Fibroblast of skin of right quadriceps (primary cell): Measurements from ENCODE around the gene VAT1L.
A peak's percentile ranks its signal among the peaks of the same experiment; 100 is the strongest.
"Not testable (repeated sequence)": the region's sequence is repeated elsewhere in the genome, so short reads cannot be mapped to it uniquely, and the experiment has no call there.

Experiments
- DNase-seq: peaks from one replicate; pipeline ENCODE4 v3.0.0-alpha.2; 2013

VAT1L gene

DNA sequence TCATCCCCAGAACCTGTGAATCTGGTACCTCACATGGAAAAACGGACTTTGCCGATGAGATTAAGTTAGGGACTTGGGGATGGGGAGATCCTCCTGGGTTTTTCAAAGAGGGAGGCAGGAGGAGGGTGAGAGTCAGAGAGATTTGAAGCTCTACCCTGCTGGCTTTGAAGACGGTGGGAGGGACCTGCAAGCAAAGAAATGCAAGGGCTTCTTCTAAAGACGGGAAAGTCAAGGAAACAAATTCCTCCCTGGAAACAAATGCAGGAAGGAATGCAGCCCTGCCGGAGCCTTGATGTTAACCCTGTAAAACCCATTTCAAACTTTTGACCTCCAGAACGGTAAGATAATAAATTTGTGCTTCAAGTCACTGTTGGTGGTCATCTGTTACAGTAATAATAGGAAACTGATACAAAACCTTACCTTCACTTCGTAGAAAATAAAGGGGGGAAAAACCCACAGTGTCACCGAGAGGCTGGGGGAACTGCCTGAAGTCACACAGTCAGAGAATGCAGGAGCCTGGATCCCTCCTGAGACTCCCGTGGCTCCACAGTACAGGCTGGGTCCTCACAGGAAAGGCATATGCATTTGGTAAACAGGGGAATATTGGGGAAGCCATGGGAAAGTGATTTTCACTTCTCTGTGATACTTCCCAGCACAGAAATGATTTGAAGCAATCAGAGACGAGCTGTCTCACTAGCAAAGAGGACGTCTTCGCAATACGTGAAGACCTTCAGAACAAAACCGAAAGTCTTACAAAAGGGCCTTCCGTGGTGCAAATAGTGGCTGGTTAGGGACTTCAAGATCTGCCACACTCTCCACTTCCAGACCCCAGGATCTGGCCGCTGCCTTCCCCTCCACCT is 175.1 kb downstream of the VAT1L start:
- DNase-seq: peak; percentile 14

DNA sequence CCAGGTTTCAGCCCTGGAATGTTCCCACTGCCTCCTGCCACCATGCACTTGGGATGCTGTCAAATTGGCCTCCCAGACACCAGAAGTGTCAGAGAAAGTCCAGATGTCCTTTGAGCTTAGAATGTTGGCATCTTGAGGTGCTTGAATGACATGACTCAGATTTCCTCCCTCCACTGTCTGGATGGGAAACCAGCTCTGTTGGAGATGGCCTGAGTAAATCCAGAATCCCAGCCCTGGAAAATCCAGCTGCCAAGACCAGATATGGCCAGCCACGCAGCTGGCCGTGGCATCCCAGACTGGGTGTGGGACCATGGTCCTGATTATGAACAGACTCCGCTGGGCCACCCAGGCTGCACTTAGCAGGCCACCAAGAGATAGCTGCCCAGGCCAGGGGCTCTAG is 177.0 kb downstream of the VAT1L start:
- no peak for DNase-seq

DNA sequence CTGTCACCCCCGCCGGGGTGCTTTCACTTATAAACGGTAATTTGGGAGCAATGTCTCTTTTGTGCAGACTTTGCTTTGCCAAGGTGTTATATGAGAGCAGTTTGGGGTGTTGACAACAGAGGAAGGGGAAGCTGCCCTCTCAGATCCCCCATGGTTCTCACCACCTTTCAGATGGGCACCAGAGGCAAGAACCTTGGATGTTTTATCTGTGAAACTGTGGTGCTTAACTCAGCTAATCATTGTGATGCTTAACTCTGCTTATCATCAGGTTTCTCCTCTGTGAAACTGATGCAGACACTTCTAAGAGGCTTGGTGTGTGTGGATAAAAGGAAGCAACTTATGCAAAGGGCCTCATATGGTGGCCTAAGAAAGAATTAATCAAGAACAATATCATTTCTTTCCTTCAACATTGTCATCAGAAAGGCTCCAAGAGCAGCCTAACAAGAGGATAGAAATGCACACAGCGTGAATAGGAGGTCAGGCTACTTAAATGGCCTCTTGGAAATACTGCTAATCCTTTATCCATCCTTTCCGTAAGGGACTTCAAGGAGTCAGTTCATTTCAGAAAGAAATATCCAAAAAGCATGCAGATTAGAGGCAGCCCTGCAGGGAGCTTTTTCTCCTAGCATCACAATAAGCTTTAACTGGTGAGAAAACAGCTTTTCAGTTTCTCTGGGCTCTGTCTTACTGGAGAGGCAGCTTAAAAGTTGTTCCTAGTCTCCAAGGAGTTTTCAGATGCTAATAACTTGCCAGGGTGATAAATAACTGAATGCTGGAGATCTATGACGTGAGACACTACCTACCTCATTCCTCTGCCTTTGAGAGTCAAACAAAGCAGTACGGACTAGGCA is 178.9 kb downstream of the VAT1L start:
- no peak for DNase-seq

DNA sequence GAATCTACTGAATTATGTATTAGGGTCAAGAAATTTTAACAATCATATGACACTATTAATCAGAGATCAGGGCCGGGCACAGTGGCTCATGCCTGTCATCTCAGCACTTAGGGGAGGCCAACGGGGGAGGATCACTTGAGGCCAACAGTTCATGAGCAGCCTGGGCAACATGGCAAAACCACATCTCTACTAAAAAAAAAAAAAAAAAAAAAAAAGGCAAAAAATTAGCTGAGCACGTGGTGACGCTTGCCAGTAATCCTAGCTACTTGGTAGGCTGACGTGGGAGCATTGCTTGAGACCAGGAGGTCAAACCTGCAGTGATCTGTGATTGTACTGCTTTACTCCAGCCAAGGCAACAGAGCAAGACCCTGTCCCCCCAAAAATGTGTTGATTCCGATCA is 181.5 kb downstream of the VAT1L start:
- DNase-seq: no peak

DNA sequence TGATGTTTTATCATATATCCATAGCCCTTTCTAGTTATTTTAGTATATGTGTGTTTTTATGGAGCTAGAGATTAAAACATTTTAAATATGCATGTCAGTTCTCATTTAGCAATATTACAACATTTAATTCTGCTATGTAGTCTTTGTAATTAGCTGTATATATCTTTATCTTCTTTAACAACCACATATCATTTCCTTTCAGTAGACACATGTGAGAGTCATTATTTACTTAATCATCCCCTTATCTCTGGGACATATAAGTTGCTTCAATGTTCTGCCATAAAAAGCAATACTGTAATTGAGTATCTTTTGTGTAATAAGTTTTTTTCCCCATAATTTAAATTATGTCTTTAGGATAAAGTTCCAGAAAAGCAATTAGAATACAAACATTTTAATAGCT is 182.0 kb downstream of the VAT1L start:
- DNase-seq: no peak

DNA sequence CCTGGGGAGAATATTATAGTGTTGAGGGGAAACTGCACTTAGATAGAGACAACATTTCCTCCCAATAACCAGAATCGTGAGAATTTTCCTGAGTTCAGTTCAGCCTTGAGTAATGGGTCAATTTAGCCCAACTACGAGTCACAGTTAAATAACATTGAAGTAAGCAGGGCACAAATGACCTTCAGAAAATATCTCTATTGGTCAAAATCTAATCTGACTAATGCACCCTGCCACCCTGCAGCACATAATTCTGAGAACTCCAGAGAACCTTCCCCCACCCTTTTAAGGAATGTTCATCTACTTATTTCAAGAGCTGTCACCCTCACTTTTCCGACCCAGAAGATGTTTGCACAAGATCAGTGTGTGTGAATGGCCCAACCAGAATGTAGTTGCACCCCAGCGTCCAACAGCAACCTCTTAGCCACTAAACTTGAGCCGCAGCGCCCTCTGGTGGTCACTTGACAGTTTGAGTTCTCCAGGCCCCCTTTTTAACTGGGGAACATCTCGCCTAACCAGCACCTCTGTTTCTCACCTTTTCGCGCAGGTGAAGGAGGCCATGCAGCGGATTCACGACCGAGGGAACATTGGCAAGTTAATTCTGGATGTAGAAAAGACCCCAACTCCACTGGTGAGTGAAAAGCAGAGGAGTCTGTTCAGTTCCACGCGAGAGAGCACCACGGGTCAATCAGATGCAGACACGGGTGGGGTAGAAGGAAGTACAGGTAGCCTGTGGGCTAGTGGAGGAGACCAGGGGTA is 183.1 kb downstream of the VAT1L start:
- peak; percentile 69 for DNase-seq

DNA sequence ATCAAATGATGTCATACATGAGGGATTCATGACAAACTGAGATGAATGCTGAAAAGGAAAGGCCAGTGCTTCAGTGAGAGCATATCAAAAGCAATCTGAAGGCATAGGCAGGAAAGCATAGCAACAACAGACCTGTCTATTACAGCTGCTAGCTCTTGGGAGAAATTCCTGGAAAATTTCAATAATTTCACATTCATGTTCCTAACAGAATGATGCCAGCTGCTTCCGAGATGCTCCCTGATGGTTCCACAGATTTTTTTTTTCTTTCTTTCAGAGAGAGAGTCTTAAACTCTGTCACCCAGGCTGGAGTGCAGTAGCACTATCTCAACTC is 183.7 kb downstream of the VAT1L start:
- no peak for DNase-seq

DNA sequence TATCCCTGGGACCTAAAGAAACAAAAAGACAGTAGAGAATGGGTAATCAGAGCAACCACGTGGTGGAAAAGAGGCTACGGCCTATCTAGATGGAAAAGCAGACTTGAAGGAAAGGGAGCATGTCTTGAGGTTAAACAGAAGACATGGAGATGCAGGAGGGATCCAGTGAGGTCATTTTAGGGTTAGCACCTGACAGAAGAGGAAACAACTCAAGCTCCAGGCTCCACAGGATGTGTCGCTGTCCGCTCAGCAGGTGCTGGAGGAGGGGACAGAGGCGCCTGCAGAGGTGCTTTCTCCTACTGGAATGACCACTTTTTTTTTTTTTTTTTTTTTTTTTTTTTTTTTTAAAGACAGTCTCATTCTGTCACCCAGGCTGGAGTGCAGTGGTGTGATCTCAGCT is 186.5 kb downstream of the VAT1L start:
- no peak for DNase-seq

DNA sequence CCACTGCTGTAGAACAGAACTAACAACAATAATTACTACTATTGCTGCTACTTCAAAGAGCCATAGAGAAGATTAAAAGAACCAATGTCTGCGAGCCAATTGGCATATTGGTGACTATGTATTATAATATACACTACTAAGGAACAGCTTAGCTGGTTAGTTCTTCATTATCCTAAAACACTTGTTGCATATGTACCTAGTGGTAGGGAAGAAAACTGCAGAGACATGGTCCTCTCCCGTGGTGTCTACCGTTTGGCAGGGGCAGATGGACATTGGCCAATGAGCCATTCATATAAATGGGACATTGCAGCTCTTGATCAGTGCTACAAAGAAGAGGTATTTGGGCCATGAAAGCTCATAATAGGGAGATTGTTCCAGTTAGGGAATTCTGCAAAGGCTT is 187.6 kb downstream of the VAT1L start:
- DNase-seq: no peak

DNA sequence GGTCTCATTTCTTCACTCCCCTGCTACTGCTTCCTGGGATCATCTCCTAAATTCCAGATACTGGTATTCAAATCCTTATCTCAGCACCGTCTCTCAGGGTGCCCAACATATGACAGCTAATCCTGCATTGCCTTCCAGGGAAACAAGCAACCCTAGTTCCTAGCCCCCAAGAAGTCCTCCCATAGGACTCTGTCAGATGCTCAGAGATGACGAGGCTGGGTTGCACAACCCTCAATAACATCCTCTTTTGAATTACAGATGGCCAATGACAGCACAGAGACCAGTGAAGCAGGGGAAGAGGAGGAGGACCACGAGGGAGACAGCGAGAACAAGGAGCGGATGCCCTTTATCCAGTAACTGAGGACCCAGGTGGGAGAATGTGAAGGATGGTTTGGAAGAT is 189.0 kb downstream of the VAT1L start:
- DNase-seq: no peak

DNA sequence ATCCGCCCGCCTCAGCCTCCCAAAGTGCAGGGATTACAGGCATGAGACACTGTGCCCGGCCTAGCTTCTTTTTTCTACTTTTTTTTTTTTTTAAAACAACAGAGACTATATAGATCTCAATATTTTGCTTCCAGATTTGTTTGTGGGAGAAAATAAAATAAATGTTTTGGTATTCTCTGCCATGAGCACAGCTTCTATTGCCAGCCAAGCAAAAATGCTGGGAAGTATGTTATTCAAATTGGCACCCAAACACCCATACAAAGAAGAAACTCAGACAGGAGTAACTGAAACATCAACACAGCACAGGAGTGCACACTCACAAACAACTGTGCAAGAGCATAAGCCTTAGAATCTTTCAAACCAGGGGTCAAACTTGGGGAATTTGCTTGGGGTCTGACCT is 196.7 kb downstream of the VAT1L start:
- no peak for DNase-seq

DNA sequence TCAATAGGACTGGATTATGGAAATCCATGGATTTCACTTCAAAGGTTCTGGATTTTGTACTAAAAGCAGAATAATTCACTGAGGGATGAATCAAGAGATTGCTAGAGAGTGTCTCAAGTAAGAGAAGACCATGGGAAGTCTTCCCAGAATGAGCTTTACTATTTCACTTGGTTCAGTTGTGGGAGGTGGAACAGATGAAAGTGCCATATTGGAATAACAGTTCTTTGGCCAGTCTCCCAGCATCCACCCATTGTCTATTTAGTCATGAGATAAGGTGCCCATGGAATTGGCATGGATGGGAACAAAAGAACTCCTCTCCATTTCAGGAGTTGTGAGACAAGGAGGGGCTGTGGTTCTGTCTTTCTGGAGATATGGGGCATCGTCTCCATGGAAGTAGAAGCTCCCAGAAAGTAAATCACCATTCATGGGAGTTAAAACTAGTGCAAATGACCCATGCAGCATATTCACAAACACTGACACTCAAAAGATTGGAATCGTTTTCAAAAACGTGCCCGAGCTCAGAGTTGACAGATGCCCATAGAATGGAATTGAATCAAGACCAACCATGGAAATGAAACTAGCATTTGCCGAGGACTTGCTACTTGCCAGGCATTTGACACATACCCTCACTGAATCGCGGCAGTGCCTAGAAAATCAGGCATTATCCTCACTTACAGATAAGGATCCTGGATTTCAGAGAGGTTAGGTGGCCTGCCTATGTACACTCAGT is 197.8 kb downstream of the VAT1L start:
- no peak for DNase-seq

DNA sequence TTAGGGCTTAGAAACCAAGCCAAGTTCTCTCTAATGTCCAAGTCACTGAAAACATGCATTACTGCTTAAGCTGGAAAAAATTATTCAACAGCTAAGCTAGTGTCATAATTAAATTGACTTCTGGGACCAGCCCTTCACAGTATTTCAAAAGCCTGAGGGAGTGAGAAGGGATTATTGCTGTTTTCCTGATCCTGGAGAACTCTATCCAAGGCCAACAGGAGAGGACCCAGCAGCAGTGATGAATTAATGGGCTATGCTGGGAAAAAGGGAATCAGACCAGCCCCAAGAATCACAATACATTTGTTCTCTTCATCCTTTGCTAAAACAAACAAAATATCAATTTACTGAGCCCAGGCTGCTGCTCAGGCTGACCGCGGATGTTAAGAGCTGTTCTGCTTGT is 199.4 kb downstream of the VAT1L start:
- DNase-seq: no peak

DNA sequence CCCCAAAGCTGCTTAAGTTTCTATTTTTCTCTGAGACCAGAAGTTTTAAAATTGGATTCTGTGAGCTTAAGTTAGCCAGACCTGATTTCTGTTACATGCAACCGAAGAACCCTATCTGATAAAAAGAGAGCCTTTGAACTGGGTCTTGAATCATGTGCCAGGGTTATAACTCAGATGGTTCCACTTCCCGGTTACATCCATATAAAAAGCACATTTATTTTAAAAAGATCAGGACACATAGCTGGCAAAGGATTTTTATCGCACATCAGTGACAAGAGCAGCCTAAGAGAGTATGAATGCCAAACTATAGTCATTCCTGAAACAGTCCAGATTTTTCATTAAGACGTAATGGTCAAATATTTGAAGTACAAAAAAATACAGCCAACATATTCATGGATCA is 201.5 kb downstream of the VAT1L start:
- no peak for DNase-seq

DNA sequence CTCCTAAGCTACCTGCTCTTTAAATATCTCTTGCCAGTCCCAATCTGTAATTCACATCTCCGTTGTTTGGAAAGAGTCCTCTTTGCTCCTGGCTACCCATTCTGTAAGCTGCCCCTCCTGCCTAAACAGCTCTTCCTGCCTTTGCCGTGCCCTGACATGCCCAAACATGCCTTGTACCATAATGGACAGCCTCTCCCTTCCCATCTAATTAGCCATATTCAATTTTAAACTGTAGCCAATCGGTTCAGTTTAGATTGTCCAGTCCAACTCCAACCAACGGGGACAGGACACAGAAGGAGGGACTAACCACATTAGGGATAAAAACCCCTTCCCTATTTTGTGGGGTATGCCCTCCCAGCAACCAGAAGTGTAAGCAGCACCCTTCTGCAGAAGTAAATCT is 203.3 kb downstream of the VAT1L start:
- no peak for DNase-seq

DNA sequence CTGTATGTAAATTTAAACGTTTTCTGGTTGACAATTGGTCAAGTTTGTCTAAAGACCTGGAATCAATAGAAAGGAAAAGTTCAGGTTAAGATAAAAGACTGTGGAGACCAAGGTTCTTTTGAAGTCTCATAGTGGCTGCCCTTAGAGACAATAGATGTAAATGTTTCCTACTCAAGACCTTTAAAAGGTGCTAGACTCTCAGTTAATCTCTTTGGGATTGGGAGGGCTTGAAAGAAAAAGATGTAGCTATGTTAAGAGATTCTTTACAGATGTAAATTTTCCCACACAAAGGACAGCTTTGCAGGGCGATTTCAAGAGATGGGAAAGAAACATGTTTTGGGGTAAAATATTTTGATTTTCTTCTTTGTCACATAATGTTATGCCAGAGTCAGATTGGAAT is 204.0 kb downstream of the VAT1L start:
- not testable (repeated sequence) for DNase-seq

DNA sequence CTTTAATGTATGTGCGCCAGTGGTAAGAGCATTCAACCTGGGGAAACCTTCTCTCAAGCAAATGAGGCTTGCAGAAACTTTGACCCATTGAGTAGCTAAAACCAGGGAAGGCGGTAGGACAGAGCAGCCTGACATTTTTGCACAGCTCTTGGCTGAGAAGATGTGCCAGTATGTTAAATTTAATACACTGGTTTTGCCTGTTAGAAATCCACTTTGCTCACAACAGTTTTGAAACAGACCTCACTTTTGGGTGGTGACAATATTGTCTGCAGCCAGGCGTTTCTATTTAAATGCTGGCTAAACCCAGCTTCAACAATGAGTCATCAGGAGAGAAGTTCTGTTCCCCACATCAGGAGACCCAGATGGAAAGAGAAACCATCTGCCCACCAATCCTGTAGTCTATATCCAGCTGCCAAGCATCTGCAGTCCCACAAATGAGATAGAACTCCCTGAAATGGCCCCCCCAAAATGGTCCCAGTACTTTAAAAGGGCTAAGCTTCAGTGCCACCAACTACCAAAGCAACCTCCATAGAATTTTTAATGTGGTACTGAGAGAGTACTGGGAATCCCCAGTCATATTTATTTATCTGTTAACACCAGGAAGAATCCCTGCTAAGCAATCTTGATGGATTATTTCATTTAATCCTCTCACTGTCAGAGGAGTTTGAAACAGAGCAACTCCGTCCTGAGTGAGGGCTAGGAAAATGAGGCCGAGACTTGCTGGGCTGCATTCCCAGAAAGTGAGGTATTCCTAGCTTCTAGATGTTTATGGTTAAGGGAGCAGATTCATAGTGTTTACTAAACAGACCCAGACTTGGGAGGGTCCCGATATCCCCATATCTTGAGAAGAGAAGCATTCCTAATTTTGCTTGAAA is 205.0 kb downstream of the VAT1L start:
- peak; percentile 61 for DNase-seq

DNA sequence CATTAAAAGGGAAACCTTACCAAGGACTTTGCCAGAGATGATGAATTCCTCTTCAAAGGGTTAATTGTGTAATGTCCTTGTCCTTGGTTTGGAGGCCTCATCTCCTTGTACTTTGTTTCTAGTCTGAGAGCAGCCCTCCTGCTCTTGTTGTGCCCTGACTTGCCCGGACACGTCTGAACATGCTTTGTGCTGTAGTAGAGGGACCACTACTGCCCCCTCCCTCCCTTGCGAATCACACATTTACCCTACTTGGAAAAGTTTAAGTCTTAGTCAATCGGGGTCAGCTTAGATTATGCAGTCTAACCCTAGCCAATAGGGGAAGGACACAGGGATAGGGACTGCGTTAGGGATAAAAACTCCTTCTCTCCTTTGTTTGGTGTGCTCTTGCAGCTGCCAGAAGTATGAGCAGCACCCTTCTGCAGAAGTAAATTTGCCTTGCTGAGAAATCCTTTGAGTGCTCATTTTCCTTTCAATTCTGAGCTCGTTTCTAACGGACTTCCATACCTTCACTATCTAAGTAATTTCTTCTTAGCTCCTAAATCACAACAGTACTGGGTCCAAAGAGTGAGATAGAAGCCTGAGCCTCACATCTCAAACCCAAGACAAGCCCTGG is 207.6 kb downstream of the VAT1L start:
- no peak for DNase-seq

DNA sequence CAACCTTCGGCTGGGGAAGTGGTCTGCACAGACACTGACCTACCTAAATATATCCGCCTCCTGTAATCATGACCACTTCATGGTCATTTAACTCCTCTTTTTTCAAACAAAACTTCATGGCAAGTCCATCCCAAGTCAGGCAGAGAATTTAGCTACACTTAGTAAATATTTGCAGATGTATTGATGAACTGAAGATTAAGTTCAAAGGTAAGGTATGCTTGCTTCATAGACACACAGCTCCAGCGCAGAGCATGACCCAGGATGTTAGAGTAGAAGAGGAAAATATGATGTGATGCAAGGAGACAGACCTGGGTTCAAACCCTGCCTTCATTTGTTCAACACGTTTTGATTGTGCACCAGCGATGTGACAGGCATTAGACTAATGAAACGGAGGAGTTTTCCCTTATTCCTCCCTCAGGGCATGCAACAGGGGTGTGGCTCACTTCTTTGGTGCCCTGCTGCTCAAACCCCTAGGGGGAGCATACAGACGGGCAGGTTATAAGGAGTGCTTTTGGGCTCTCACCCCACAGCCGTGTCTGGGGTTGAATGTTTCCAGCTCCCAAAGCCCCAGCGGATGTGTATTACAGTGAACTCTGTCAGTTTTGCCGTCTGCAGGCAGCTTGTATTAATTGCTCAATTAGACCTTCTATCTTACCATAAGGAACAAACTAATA is 210.1 kb downstream of the VAT1L start:
- no peak for DNase-seq

DNA sequence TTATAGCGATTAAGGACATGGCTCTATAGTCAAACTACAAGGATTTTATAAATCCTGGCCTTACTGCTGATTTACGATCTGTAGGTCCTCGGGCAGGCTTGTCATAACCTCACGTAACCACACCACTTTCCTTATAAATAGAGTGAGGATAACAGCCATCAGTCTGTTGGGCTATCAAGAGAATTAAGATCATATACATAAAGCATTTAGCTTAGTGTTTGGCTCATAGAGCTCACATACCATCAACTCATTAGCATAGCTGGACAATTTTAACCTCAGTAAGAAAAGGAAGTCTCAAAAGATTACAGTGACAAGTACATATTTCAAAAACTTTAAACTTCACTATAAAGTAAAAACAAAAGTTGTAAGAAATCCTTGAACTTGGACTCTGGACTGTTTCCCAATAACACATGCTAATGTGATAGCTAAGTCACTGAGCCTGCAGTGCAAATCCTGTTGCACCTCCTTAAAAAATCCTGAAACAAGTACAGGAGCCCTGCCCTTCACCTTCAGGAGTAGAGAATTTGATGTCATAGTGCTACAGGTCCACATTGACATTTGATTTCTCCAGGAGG is 213.2 kb downstream of the VAT1L start:
- DNase-seq: no peak
